Transverse colon (tissue), 4 donors: ENCODE measurements around the gene HIRIP3. TPM values are rescaled to one million over a fixed set of nuclear protein-coding genes. Genes with fewer than 3 reads are reported as not detected.
"Not testable (repeated sequence)": the region's sequence is repeated elsewhere in the genome, so short reads cannot be mapped to it uniquely, and the experiment has no call there.

ENCODE experiments used
- DNase-seq: peaks from one replicate; pipeline ENCODE4 v3.0.0-alpha.2; 2019
- H3K27ac ChIP-seq, 4 donors: fragments of 200-600 bp; sonication (generic); 2 replicates each; pipeline ENCODE4 v1.5.1; 2016 to 2018; ENCODE audit warnings: inconsistent platforms in 4 of 4
- H3K27me3 ChIP-seq: fragments of 200-600 bp; sonication (generic); 2 replicates; pipeline ENCODE4 v1.5.1; 2017; ENCODE audit warnings: inconsistent platforms
- H3K36me3 ChIP-seq, 4 donors: fragments of 200-600 bp; sonication (generic); 2 replicates each; pipeline ENCODE4 v1.5.1; 2017 to 2019; ENCODE audit warnings: inconsistent platforms in 4 of 4
- H3K4me1 ChIP-seq, 4 donors: fragments of 200-600 bp; sonication (generic); 2 replicates each; pipeline ENCODE4 v1.5.1; 2017 to 2020; ENCODE audit warnings: inconsistent platforms in 4 of 4
- H3K4me3 ChIP-seq, 4 donors: fragments of 200-600 bp; sonication (generic); 1 replicate in 1 of 4; 2 replicates in 3 of 4; pipeline versions ENCODE4 v1.5.1 to v1.6.1; 2017 to 2019; ENCODE audit warnings: inconsistent platforms in 4 of 4
- H3K9me3 ChIP-seq, 2 donors: fragments of 200-600 bp; sonication (generic); 2 replicates each; pipeline ENCODE4 v1.5.1; 2017 to 2019; ENCODE audit warnings: inconsistent platforms in 2 of 2
- CTCF ChIP-seq, 5 experiments: fragments of 200-600 bp in 3 of 5; fragments of 450-650 bp in 2 of 5; sonication (generic) in 3 of 5; IDR thresholded peaks; 1 replicate in 2 of 5; 2 replicates in 3 of 5; pipeline ENCODE4 v1.5.1; 2016 to 2017; ENCODE audit warnings: antibody characterized with exemption in 5 of 5, inconsistent platforms in 3 of 5, mild to moderate bottlenecking in 2 of 5, moderate library complexity in 1 of 5
- EP300 ChIP-seq: sonication (generic); formaldehyde crosslinking; IDR thresholded peaks from one replicate; pipeline ENCODE4 v1.6.1; 2017; ENCODE audit warnings: antibody characterized with exemption, low read depth
- POLR2A ChIP-seq: fragments of 450-650 bp; IDR thresholded peaks from one replicate; pipeline ENCODE4 v1.6.1; 2016; ENCODE audit warnings: antibody characterized with exemption, mild to moderate bottlenecking, moderate library complexity
- POLR2AphosphoS5 ChIP-seq, 3 donors: sonication (generic); formaldehyde crosslinking; IDR thresholded peaks; one replicate each; pipeline ENCODE4 v1.6.1; 2016; ENCODE audit warnings: antibody characterized with exemption in 3 of 3
- WGBS, 2 donors: methylation state at CpG; one replicate each; pipeline ENCODE4 v1.1.5; 2018; ENCODE audit warnings: low coverage in 1 of 2; 5-methylcytosine and 5-hydroxymethylcytosine counted together
- in situ Hi-C, 4 donors: fragments of 200-750 bp; cut with MboI; loops; one replicate each; pipeline versions ENCODE4 v1.15.0 to v1.15.1; 2017; ENCODE audit warnings: low sequenced_read_pairs in 3 of 4, low pct_ligation_motif_present in 1 of 4, low pct_unique_long_range_greater_than_20kb in 1 of 4
- intact Hi-C: fragments of 100-400 bp; cut with DNase I; formaldehyde crosslinking; loops from one replicate; pipeline ENCODE4 v1.15.1; 2023; ENCODE audit warnings: low total_unique reads
- total RNA-seq, 4 donors: library from RNA; depleted of rRNA; stranded (reverse); fragments of >200 nt; gene quantifications; one replicate each; pipeline ENCODE4 v1.1.0, GENCODE V29; 2016

The HIRIP3 gene
- total RNA-seq, 4 donors from 2014 or later, result 1.8 to 11.7 (median 8.8) TPM

GRCh38 chr16:29961127-29961478, 34.3 kb downstream of the HIRIP3 start:
- H3K9me3 ChIP-seq, result no peaks in the 10 kb centered on the region
- no peak for DNase-seq
- H3K4me3 ChIP-seq, result peak overlapping the region in 3 of 4 donors; percentile 60 to 83 (median 70)
- H3K36me3 ChIP-seq, result no peaks in the 10 kb centered on the region
- peaks cover 0 to 36% (median 20%) of the 10 kb centered on the region in 4 donors for H3K4me1 ChIP-seq
- 60% methylated on average over 1 to 10 of the region's 10 CpGs for WGBS, 2 donors
- no peaks in the 10 kb centered on the region for H3K27me3 ChIP-seq
- TF ChIP-seq POLR2A (no peak), CTCF (IDR thresholded peaks at IDR 0.05) (no peak), EP300 (no peak), POLR2AphosphoS5 (IDR thresholded peaks at IDR 0.05) (no peak)
- peak overlapping the region; percentile 93 to 98 (median 96) for H3K27ac ChIP-seq
- intact Hi-C loops (no loop called here), in situ Hi-C loops (no loop called here)

- WGBS, 2 donors, result 84 to 93% methylated on average over 2 to 4 of the region's 4 CpGs
- H3K9me3 ChIP-seq, H3K4me3 ChIP-seq, H3K36me3 ChIP-seq, H3K27ac ChIP-seq, H3K27me3 ChIP-seq, DNase-seq, in situ Hi-C loops, intact Hi-C loops: not testable (repeated sequence)
- H3K4me1 ChIP-seq, result peaks cover 0 to 28% (median 20%) of the 10 kb centered on the region in 4 donors
These were observed 35.6 kb downstream of the HIRIP3 start for GRCh38 chr16:29959821-29960220.

- intact Hi-C loops (no loop called here), in situ Hi-C loops (no loop called here)
- no peaks in the 10 kb centered on the region for H3K27me3 ChIP-seq
- no peak overlapping the region for H3K4me3 ChIP-seq
- H3K4me1 ChIP-seq, result peaks cover 0 to 23% (median 16%) of the 10 kb centered on the region in 4 donors
- no peaks in the 10 kb centered on the region for H3K9me3 ChIP-seq
- no peaks in the 10 kb centered on the region for H3K36me3 ChIP-seq
- DNase-seq, result no peak
- TF ChIP-seq EP300, result no peak
- no peak for TF ChIP-seq CTCF (IDR thresholded peaks at IDR 0.05)
- no peak for TF ChIP-seq POLR2AphosphoS5 (IDR thresholded peaks at IDR 0.05)
- TF ChIP-seq POLR2A, result no peak
- no peak overlapping the region for H3K27ac ChIP-seq
- WGBS, 2 donors, result 79 to 96% methylated on average over 3 to 9 of the region's 9 CpGs
These were observed 36.1 kb downstream of the HIRIP3 start for GRCh38 chr16:29959293-29959692.

- peaks cover 0 to 19% (median 15%) of the 10 kb centered on the region in 4 donors for H3K4me1 ChIP-seq
- TF ChIP-seq CTCF (IDR thresholded peaks at IDR 0.05) (no peak), POLR2A (no peak), POLR2AphosphoS5 (IDR thresholded peaks at IDR 0.05) (no peak), EP300 (no peak)
- intact Hi-C loops, result no loop called here
- no peaks in the 10 kb centered on the region for H3K9me3 ChIP-seq
- in situ Hi-C loops, result no loop called here
- 83 to 88% methylated on average over 1 to 5 of the region's 5 CpGs for WGBS, 2 donors
- no peaks in the 10 kb centered on the region for H3K36me3 ChIP-seq
- no peaks in the 10 kb centered on the region for H3K27me3 ChIP-seq
- H3K4me3 ChIP-seq, result no peak overlapping the region
- H3K27ac ChIP-seq, result no peak overlapping the region
- DNase-seq, result no peak
These were observed 36.7 kb downstream of the HIRIP3 start for GRCh38 chr16:29958756-29959155.
